HEK293 (cell line): ENCODE results near the gene SMYD1.

Experiments
- CTCF ChIA-PET: fragments of 350-600 bp; formaldehyde crosslinking; extraction: SDS; loops from one replicate; lab custom pipeline; 2021; ENCODE audit warnings: antibody characterized with exemption; lab: Yijun Ruan, JAX
- POLR2A ChIA-PET: fragments of 300-600 bp; formaldehyde crosslinking; extraction: SDS; loops from one replicate; lab custom pipeline; 2020; ENCODE audit warnings: antibody characterized with exemption, inconsistent platforms; lab: Yijun Ruan, JAX
- H3K27ac ChIP-seq: fragments of 200-500 bp; sonication (Bioruptor generic); 2 replicates; pipeline ENCODE4 v1.5.1; 2014; ENCODE audit warnings: low read depth, low read length, control low read depth, inconsistent platforms; ENCODE audit errors: extremely low read depth
- H3K36me3 ChIP-seq, 2 experiments: fragments of 200-500 bp in 1 of 2; sonication (Bioruptor generic) in 1 of 2; 1 replicate in 1 of 2; 2 replicates in 1 of 2; pipeline ENCODE4 v1.5.1; 2014 to 2017; ENCODE audit warnings: inconsistent platforms in 2 of 2, low read length in 2 of 2; ENCODE audit not compliant: control insufficient read depth in 2 of 2, insufficient read depth in 1 of 2
- H3K4me1 ChIP-seq: fragments of 200-500 bp; sonication (Bioruptor generic); 2 replicates; pipeline ENCODE4 v1.5.1; 2014; ENCODE audit warnings: mild to moderate bottlenecking, low read length, inconsistent platforms; ENCODE audit not compliant: control insufficient read depth, insufficient read depth
- H3K4me3 ChIP-seq: 2 replicates; pipeline ENCODE4 v1.5.1; 2011; ENCODE audit warnings: low read depth, mild to moderate bottlenecking, control low read depth, low read length, moderate library complexity
- H3K9me3 ChIP-seq: fragments of 200-500 bp; sonication (Bioruptor generic); 2 replicates; pipeline ENCODE4 v1.5.1; 2014; ENCODE audit warnings: low read depth, low read length, inconsistent platforms; ENCODE audit not compliant: control insufficient read depth, insufficient read depth
- FEZF1 ChIP-seq: fragments of 450-650 bp; formaldehyde crosslinking; IDR thresholded peaks from 2 replicates; pipeline ENCODE4 v1.5.1; 2016; ENCODE audit warnings: missing biosample characterization, missing genetic modification characterization
- HIC1 ChIP-seq: fragments of 450-650 bp; formaldehyde crosslinking; IDR thresholded peaks from 2 replicates; pipeline ENCODE4 v1.5.1; 2016; ENCODE audit warnings: missing biosample characterization, missing genetic modification characterization
- INSM2 ChIP-seq: fragments of 450-650 bp; formaldehyde crosslinking; IDR thresholded peaks from 2 replicates; pipeline ENCODE4 v1.5.1; 2016; ENCODE audit warnings: missing biosample characterization, missing genetic modification characterization
- KLF16 ChIP-seq: fragments of 450-650 bp; formaldehyde crosslinking; IDR thresholded peaks from 2 replicates; pipeline ENCODE4 v1.5.1; 2017; ENCODE audit warnings: missing biosample characterization, missing genetic modification characterization
- TCF7L2 ChIP-seq: IDR thresholded peaks from 2 replicates; pipeline ENCODE4 v1.6.1; 2011; ENCODE audit warnings: low read depth, mild to moderate bottlenecking, inconsistent platforms, low read length, moderate library complexity, borderline replicate concordance
- ZBTB7A ChIP-seq: fragments of 450-650 bp; formaldehyde crosslinking; IDR thresholded peaks from 2 replicates; pipeline ENCODE4 v1.5.1; 2016; ENCODE audit warnings: low read depth, missing biosample characterization, missing genetic modification characterization
- ZNF121 ChIP-seq: fragments of 450-650 bp; formaldehyde crosslinking; IDR thresholded peaks from 2 replicates; pipeline ENCODE4 v1.5.1; 2016; ENCODE audit warnings: missing biosample characterization, missing genetic modification characterization
- ZNF146 ChIP-seq: fragments of 450-650 bp; formaldehyde crosslinking; IDR thresholded peaks from 2 replicates; pipeline ENCODE4 v1.5.1; 2016; ENCODE audit warnings: missing biosample characterization, missing genetic modification characterization
- ZNF2 ChIP-seq: fragments of 450-650 bp; formaldehyde crosslinking; IDR thresholded peaks from 2 replicates; pipeline ENCODE4 v1.5.1; 2016; ENCODE audit warnings: missing biosample characterization, missing genetic modification characterization
- ZNF24 ChIP-seq: fragments of 450-650 bp; formaldehyde crosslinking; IDR thresholded peaks from 2 replicates; pipeline ENCODE4 v1.5.1; 2016; ENCODE audit warnings: missing biosample characterization, missing genetic modification characterization
- ZNF37A ChIP-seq: fragments of 450-650 bp; IDR thresholded peaks from 2 replicates; pipeline ENCODE4 v1.5.1; 2018; ENCODE audit warnings: missing biosample characterization, missing genetic modification characterization
- ZNF404 ChIP-seq: fragments of 450-650 bp; formaldehyde crosslinking; IDR thresholded peaks from 2 replicates; pipeline ENCODE4 v1.5.1; 2017; ENCODE audit warnings: missing biosample characterization, missing genetic modification characterization
- ZNF518A ChIP-seq: fragments of 450-650 bp; formaldehyde crosslinking; conservative IDR thresholded peaks from 2 replicates; pipeline ENCODE4 v1.5.1; 2016; ENCODE audit warnings: low read depth, missing biosample characterization, missing genetic modification characterization
- ZNF544 ChIP-seq: fragments of 450-650 bp; formaldehyde crosslinking; IDR thresholded peaks from 2 replicates; pipeline ENCODE4 v1.5.0; 2017; ENCODE audit warnings: missing biosample characterization, missing genetic modification characterization
- ZNF549 ChIP-seq: fragments of 450-650 bp; IDR thresholded peaks from 2 replicates; pipeline ENCODE4 v1.5.1; 2018; ENCODE audit warnings: missing biosample characterization, missing genetic modification characterization, mild to moderate bottlenecking, inconsistent platforms, moderate library complexity
- ZNF629 ChIP-seq: fragments of 450-650 bp; formaldehyde crosslinking; IDR thresholded peaks from 2 replicates; pipeline ENCODE4 v1.5.1; 2017; ENCODE audit warnings: missing biosample characterization, missing genetic modification characterization
- ZNF692 ChIP-seq: fragments of 450-650 bp; formaldehyde crosslinking; IDR thresholded peaks from 2 replicates; pipeline ENCODE4 v1.5.1; 2016; ENCODE audit warnings: missing biosample characterization, missing genetic modification characterization

Gene SMYD1

GRCh38 chr2:88070055-88070454 is 2.4 kb downstream of the SMYD1 start:
- no peak overlapping the region for H3K4me3 ChIP-seq
- H3K4me1 ChIP-seq: no peaks in the 10 kb centered on the region
- ChIA-PET POLR2A (no interaction called here), CTCF (interaction anchor here (3.3 kb wide), 1 partner anchor 9 kb away, joined by 27 read pairs; no protein-coding TSS in a partner anchor)
- no peaks in the 10 kb centered on the region for H3K9me3 ChIP-seq
- TF ChIP-seq HIC1: no peak
- no peak for TF ChIP-seq ZNF404 (tag by site-specific recombination)
- no peak for TF ChIP-seq ZNF121 (tag by site-specific recombination)
- no peak for TF ChIP-seq ZNF692 (tag by site-specific recombination)
- TF ChIP-seq ZBTB7A (tag by site-specific recombination): no peak
- TF ChIP-seq INSM2 (tag by site-specific recombination): no peak
- TF ChIP-seq ZNF518A (tag by site-specific recombination): no peak
- TF ChIP-seq KLF16 (tag by site-specific recombination): no peak
- TF ChIP-seq FEZF1: no peak
- no peak for TF ChIP-seq ZNF24 (tag by site-specific recombination)
- TF ChIP-seq ZNF544 (tag by site-specific recombination): no peak
- TF ChIP-seq TCF7L2: no peak
- no peak for TF ChIP-seq ZNF37A (tag by site-specific recombination)
- TF ChIP-seq ZNF629 (tag by site-specific recombination): no peak
- no peak for TF ChIP-seq ZNF2 (tag by site-specific recombination)
- no peak for TF ChIP-seq ZNF146 (tag by site-specific recombination)
- no peak for TF ChIP-seq ZNF549 (tag by site-specific recombination)
- H3K27ac ChIP-seq: no peak overlapping the region
- H3K36me3 ChIP-seq: no peaks in the 10 kb centered on the region
